B cell (primary cell): ENCODE results near the gene RALB. TPM values are rescaled to one million over a fixed set of nuclear protein-coding genes. Genes with fewer than 3 reads are reported as not detected.
A peak's percentile ranks its signal among the peaks of the same experiment; 100 is the strongest.

Experiments used
- ATAC-seq: fragments of 200-7000 bp; cut with Tn5 transposase; one replicate; pipeline ENCODE4 v1.10.0; 2021; ENCODE audit warnings: low read depth, mild to moderate bottlenecking, moderate number of reproducible peaks, moderate library complexity
- CTCF ChIA-PET: fragments of 350-600 bp; sonication (Branson Sonifier 250); formaldehyde crosslinking; loops from one replicate; lab custom pipeline; 2021; ENCODE audit warnings: antibody characterized with exemption, inconsistent platforms; lab: Charles Lee
- POLR2A ChIA-PET: fragments of 350-600 bp; sonication (Branson Sonifier 250); formaldehyde crosslinking; loops from one replicate; lab custom pipeline; 2021; ENCODE audit warnings: antibody characterized with exemption; lab: Charles Lee
- DNase-seq: peaks from one replicate; pipeline ENCODE4 v3.0.0; 2013
- H2AFZ ChIP-seq: 2 replicates; pipeline ENCODE4 v1.6.1; 2012; ENCODE audit warnings: mild to moderate bottlenecking, low read depth, low read length; ENCODE audit not compliant: insufficient read depth, poor library complexity, severe bottlenecking
- H3K27ac ChIP-seq, 2 donors: 1 replicate in 1 of 2; 2 replicates in 1 of 2; pipeline ENCODE4 v1.5.1; 2012 to 2013; ENCODE audit warnings: low read length in 2 of 2, mild to moderate bottlenecking in 2 of 2, moderate library complexity in 1 of 2
- H3K27me3 ChIP-seq, 4 experiments: fragments of 200-600 bp in 1 of 4; sonication (generic) in 1 of 4; replicated peaks in 1 of 4; 1 replicate in 2 of 4; 2 replicates in 2 of 4; pipeline versions ENCODE4 v1.6.1 to v1.7.0; 2013 to 2016; ENCODE audit warnings: low read length in 3 of 4, mild to moderate bottlenecking in 2 of 4, mixed read lengths in 1 of 4, moderate library complexity in 1 of 4; ENCODE audit not compliant: insufficient read depth in 4 of 4, control insufficient read depth in 3 of 4; ENCODE audit errors: control extremely low read depth in 1 of 4
- H3K36me3 ChIP-seq, 2 experiments: replicated peaks in 1 of 2; 1 replicate in 1 of 2; 2 replicates in 1 of 2; pipeline versions ENCODE4 v1.6.1 to v1.7.1; 2013; ENCODE audit warnings: low read length in 1 of 2; ENCODE audit not compliant: insufficient read depth in 2 of 2, control insufficient read depth in 1 of 2; ENCODE audit errors: control extremely low read depth in 1 of 2, extremely low read depth in 1 of 2
- H3K4me1 ChIP-seq, 2 donors: fragments of 200-600 bp in 1 of 2; sonication (generic) in 1 of 2; 1 replicate in 1 of 2; 2 replicates in 1 of 2; pipeline versions ENCODE4 v1.5.1 to v1.6.1; 2013 to 2017; ENCODE audit warnings: low read length in 2 of 2; ENCODE audit not compliant: control insufficient read depth in 2 of 2, insufficient read depth in 2 of 2
- H3K4me2 ChIP-seq: replicated peaks from 2 replicates; pipeline ENCODE3; 2012; ENCODE audit warnings: mild to moderate bottlenecking, low read depth, low read length; ENCODE audit not compliant: poor library complexity, severe bottlenecking
- H3K4me3 ChIP-seq, 5 experiments: fragments of 200-600 bp in 1 of 5; sonication (generic) in 1 of 5; 1 replicate in 3 of 5; 2 replicates in 2 of 5; pipeline versions ENCODE4 v1.5.1 to v1.7.0; 2011 to 2016; ENCODE audit warnings: low read length in 4 of 5, mild to moderate bottlenecking in 4 of 5, low read depth in 2 of 5, control low read depth in 1 of 5, moderate library complexity in 1 of 5; ENCODE audit not compliant: insufficient read depth in 1 of 5; ENCODE audit errors: control extremely low read depth in 1 of 5, extremely low read depth in 1 of 5
- H3K79me2 ChIP-seq: fragments of 200-600 bp; sonication (generic); one replicate; pipeline ENCODE4 v1.6.0; 2016; ENCODE audit warnings: low read length; ENCODE audit not compliant: control insufficient read depth, insufficient read depth
- H3K9ac ChIP-seq: fragments of 200-600 bp; sonication (generic); 2 replicates; pipeline ENCODE4 v1.6.1; 2017; ENCODE audit warnings: mild to moderate bottlenecking, low read length, moderate library complexity
- H3K9me3 ChIP-seq, 3 donors: one replicate each; pipeline versions ENCODE4 v1.6.1 to v1.7.1; 2013; ENCODE audit warnings: low read length in 2 of 3; ENCODE audit not compliant: control insufficient read depth in 2 of 3, insufficient read depth in 1 of 3; ENCODE audit errors: control extremely low read depth in 1 of 3
- H4K20me1 ChIP-seq: 2 replicates; pipeline ENCODE4 v1.6.0; 2012; ENCODE audit warnings: mild to moderate bottlenecking, low read length; ENCODE audit not compliant: insufficient read depth, control insufficient read depth, poor library complexity, severe bottlenecking
- H3K27ac Mint-ChIP-seq: one replicate; pipeline ENCODE4 v1.8.0; 2021; ENCODE audit warnings: mixed read lengths
- H3K27me3 Mint-ChIP-seq: one replicate; pipeline ENCODE4 v1.8.0; 2021; ENCODE audit warnings: mixed read lengths
- H3K4me1 Mint-ChIP-seq: one replicate; pipeline ENCODE4 v1.8.0; 2021; ENCODE audit warnings: mixed read lengths
- H3K4me3 Mint-ChIP-seq: one replicate; pipeline ENCODE4 v1.8.0; 2021; ENCODE audit warnings: mixed read lengths
- H3K9me3 Mint-ChIP-seq: one replicate; pipeline ENCODE4 v1.8.0; 2022; ENCODE audit warnings: mixed read lengths; ENCODE audit not compliant: insufficient read depth
- CTCF ChIP-seq: fragments of 200-600 bp; IDR thresholded peaks from one replicate; pipeline ENCODE4 v1.8.0; 2022; ENCODE audit warnings: antibody characterized with exemption, mild to moderate bottlenecking
- EZH2 ChIP-seq: IDR thresholded peaks from 2 replicates; pipeline ENCODE4 v1.6.1; 2012; ENCODE audit warnings: borderline replicate concordance, low read depth, mild to moderate bottlenecking, moderate library complexity, low read length; ENCODE audit not compliant: insufficient read depth, poor library complexity, severe bottlenecking
- WGBS: methylation state at CpG from one replicate; pipeline ENCODE4 v1.1.5; 2013; ENCODE audit warnings: missing lambda C conversion rate; ENCODE audit not compliant: insufficient coverage; 5-methylcytosine and 5-hydroxymethylcytosine counted together
- intact Hi-C: fragments of 100-400 bp; cut with micrococcal nuclease; formaldehyde crosslinking; loops from one replicate; pipeline ENCODE4 v1.10.0; 2022
- polyA minus RNA-seq: library from RNA; depleted of rRNA, polyadenylated mRNA; stranded (reverse); fragments of >200 nt; gene quantifications from 2 replicates; pipeline ENCODE4 v1.2.3, GENCODE V29; 2012
- polyA plus RNA-seq: library from polyadenylated mRNA; depleted of rRNA; stranded (reverse); fragments of >200 nt; gene quantifications from 2 replicates; pipeline ENCODE4 v1.2.3, GENCODE V29; 2012
- total RNA-seq, 2 donors: library from RNA; stranded (reverse); fragments of 120-200 nt in 1 of 2; gene quantifications; 1 replicate in 1 of 2; 2 replicates in 1 of 2; pipeline versions ENCODE4 v1.2.3 to v1.2.4, GENCODE V29; 2013 to 2022

RALB gene
- 35.9 and 36.7 TPM in 2 replicates for total RNA-seq
- 48.2 TPM for total RNA-seq (2013)
- polyA plus RNA-seq = 19.3 and 31.0 TPM in 2 replicates
- 15.5 and 22.8 TPM in 2 replicates for polyA minus RNA-seq

- peaks cover 10% of the 10 kb centered on the region for H3K27me3 Mint-ChIP-seq
- TF ChIP-seq CTCF = no peak
- no peak for TF ChIP-seq EZH2
- DNase-seq (peak; percentile 98), ATAC-seq (peak; percentile 94)
- Histone ChIP-seq H3K27ac (peak within 1 kb of the TSS; percentile 65 to 73), H3K9ac (peak within 1 kb of the TSS; percentile 87), H3K36me3 (no peaks in the 10 kb centered on the region), H3K79me2 (peaks cover 57% of the 10 kb centered on the region), H3K4me2 (peak within 1 kb of the TSS; percentile 82), H3K27me3 (peaks cover 0 to 9% (median 2%) of the 10 kb centered on the region in 4 experiments), H4K20me1 (peaks cover 6% of the 10 kb centered on the region), H3K4me3 (peak within 1 kb of the TSS; percentile 63 to 95 (median 92)), H3K4me1 (peaks cover 51 to 54% of the 10 kb centered on the region in 2 donors), H2AFZ (peak within 1 kb of the TSS; percentile 93), H3K9me3 (peaks cover 0 to 2% (median 0%) of the 10 kb centered on the region in 3 donors)
- H3K4me1 Mint-ChIP-seq = peaks cover 60% of the 10 kb centered on the region
- WGBS = under 1% methylated on average over 71 of the region's 71 CpGs
- no peaks in the 10 kb centered on the region for H3K9me3 Mint-ChIP-seq
- ChIA-PET CTCF (interaction anchor here (0.7 to 4.3 kb wide), 9 partner anchors 13 to 239 kb away, joined by 3 to 29 read pairs (median 4); partner anchors contain the start of genes EPB41L5 and TMEM185B), POLR2A (interaction anchor here (0.6 to 1.7 kb wide), 8 partner anchors 18 to 493 kb away, joined by 3 to 16 read pairs (median 4); partner anchors contain the start of genes EPB41L5, PTPN4 and TMEM185B)
- H3K4me3 Mint-ChIP-seq = peak within 1 kb of the TSS; percentile 98
- peak within 1 kb of the TSS; percentile 96 for H3K27ac Mint-ChIP-seq
- intact Hi-C loops = loop anchor here (1.0 to 5.0 kb wide), 10 partner anchors 13 to 886 kb away; partner anchors contain the start of genes C2orf76, DBI, EPB41L5 and PTPN4
Measured at GRCh38 chr2:120252225-120253020, at the start of gene RALB. Gene RALB, plus strand, starts transcription at chr2:120252852. Its CDS starts 25,813 bp downstream, at chr2:120278665.
